ENCODE measurements around the gene ABCF1. TPM values are rescaled to one million over a fixed set of nuclear protein-coding genes. Genes with fewer than 3 reads are reported as not detected.
A peak's percentile ranks its signal among the peaks of the same experiment; 100 is the strongest.

ABCF1 gene
- total and polyA plus RNA-seq, 9 of the 15 experiments (the other 6 are each of a cell fraction or from before 2014, with no cell fraction given): 41.6 to 193 (median 102) TPM

- TF ChIP-seq, protein P1, sequence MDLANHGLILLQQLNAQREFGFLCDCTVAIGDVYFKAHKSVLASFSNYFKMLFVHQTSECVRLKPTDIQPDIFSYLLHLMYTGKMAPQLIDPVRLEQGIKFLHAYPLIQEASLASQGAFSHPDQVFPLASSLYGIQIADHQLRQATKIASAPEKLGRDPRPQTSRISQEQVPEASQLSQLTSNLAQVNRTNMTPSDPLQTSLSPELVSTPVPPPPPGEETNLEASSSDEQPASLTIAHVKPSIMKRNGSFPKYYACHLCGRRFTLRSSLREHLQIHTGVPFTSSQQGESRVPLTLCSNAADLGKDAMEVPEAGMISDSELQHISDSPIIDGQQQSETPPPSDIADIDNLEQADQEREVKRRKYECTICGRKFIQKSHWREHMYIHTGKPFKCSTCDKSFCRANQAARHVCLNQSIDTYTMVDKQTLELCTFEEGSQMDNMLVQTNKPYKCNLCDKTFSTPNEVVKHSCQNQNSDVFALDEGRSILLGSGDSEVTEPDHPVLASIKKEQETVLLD (IDR thresholded peaks at IDR 0.05): peak; percentile 52
- TF ChIP-seq ARID2 (IDR thresholded peaks at IDR 0.05) (no peak), ZNF780A (CRISPR knock-in tag; IDR thresholded peaks at IDR 0.05) (no peak), ASH1L (IDR thresholded peaks at IDR 0.05; ENCODE audit: borderline replicate concordance, low read depth, partially characterized antibody) (peak; percentile 36), ZNF134 (CRISPR knock-in tag; conservative IDR thresholded peaks at IDR 0.05) (no peak), ZNF717 (CRISPR knock-in tag; IDR thresholded peaks at IDR 0.05) (no peak), ZNF121 (CRISPR knock-in tag; conservative IDR thresholded peaks at IDR 0.05) (no peak), XRCC4 (IDR thresholded peaks at IDR 0.05; ENCODE audit: extremely low read depth, insufficient read depth, insufficient read length) (no peak), HINFP (tag; conservative IDR thresholded peaks at IDR 0.05; ENCODE audit: low read depth) (no peak), GATAD2B (IDR thresholded peaks at IDR 0.05; ENCODE audit: borderline replicate concordance) (peak; percentile 33; the same call in 1 of the 2 replicates), PTRF (tag; IDR thresholded peaks at IDR 0.05) (no peak), TRIM24 (IDR thresholded peaks at IDR 0.05) (0 out of 4 replicates have a peak, but pooled peaks of 1 of the 2 experiments have one; percentile 35), SMAD4 (CRISPR knock-in tag; conservative IDR thresholded peaks at IDR 0.05) (peak; percentile 54; the same call in 1 of the 2 replicates), CREBBP (IDR thresholded peaks at IDR 0.05; ENCODE audit: low read depth, low read length) (no peak), SNRNP70 (optimal IDR thresholded peaks at IDR 0.05; ENCODE audit: low read depth, low read length) (no peak), NONO (IDR thresholded peaks at IDR 0.05; ENCODE audit: low read depth in 2 of 2, low read length in 1 of 2) (peak in 1 of 2 experiments; percentile 98; a peak in 2 of 4 replicates), SP1 (CRISPR knock-in tag; IDR thresholded peaks at IDR 0.05) (peak; percentile 99), SRSF3 (IDR thresholded peaks at IDR 0.05; ENCODE audit: insufficient read depth, low read length) (no peak), ZNF561 (CRISPR knock-in tag; conservative IDR thresholded peaks at IDR 0.05) (no peak), FOXO4 (CRISPR knock-in tag; IDR thresholded peaks at IDR 0.05) (no peak), ZNF23 (CRISPR knock-in tag; IDR thresholded peaks at IDR 0.05) (no peak), GATA2 (CRISPR knock-in tag; IDR thresholded peaks at IDR 0.05) (no peak), ZSCAN32 (CRISPR knock-in tag; IDR thresholded peaks at IDR 0.05) (0 out of 2 replicates have a peak, but pooled peaks have one; percentile 8)
- TF ChIP-seq, protein P2, sequence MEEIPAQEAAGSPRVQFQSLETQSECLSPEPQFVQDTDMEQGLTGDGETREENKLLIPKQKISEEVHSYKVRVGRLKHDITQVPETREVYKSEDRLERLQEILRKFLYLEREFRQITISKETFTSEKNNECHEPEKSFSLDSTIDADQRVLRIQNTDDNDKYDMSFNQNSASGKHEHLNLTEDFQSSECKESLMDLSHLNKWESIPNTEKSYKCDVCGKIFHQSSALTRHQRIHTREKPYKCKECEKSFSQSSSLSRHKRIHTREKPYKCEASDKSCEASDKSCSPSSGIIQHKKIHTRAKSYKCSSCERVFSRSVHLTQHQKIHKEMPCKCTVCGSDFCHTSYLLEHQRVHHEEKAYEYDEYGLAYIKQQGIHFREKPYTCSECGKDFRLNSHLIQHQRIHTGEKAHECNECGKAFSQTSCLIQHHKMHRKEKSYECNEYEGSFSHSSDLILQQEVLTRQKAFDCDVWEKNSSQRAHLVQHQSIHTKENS (CRISPR knock-in tag; IDR thresholded peaks at IDR 0.05): no peak
Observed at GRCh38 chr6:30556066-30556905, 15.0 kb upstream of the ABCF1 start, which contains the start of gene GNL1 (continued).

Data from K562 (cell line).